CD14-positive monocyte (primary cell): Measurements from ENCODE around the gene FAM187B. TPM values are rescaled to one million over a fixed set of nuclear protein-coding genes. Genes with fewer than 3 reads are reported as not detected.
A peak's percentile ranks its signal among the peaks of the same experiment; 100 is the strongest.

ENCODE experiments used
- DNase-seq, 3 donors: peaks; one replicate each; pipeline ENCODE4 v3.0.0-alpha.2; 2011 to 2022
- H2AFZ ChIP-seq: 2 replicates; pipeline ENCODE4 v1.6.0; 2012; ENCODE audit warnings: mild to moderate bottlenecking, low read depth, low read length, inconsistent platforms; ENCODE audit not compliant: insufficient read depth, poor library complexity, severe bottlenecking
- H3K27ac ChIP-seq, 2 donors: 1 replicate in 1 of 2; 2 replicates in 1 of 2; pipeline ENCODE4 v1.5.1; 2012 to 2013; ENCODE audit warnings: low read length in 2 of 2, control low read depth in 1 of 2, inconsistent platforms in 1 of 2, low read depth in 1 of 2, mild to moderate bottlenecking in 1 of 2
- H3K27me3 ChIP-seq, 2 donors: one replicate each; pipeline versions ENCODE4 v1.6.0 to v1.6.1; 2011 to 2013; ENCODE audit warnings: low read length in 2 of 2; ENCODE audit not compliant: control insufficient read depth in 2 of 2, insufficient read depth in 2 of 2
- H3K36me3 ChIP-seq, 2 donors: replicated peaks in 1 of 2; 1 replicate in 1 of 2; 2 replicates in 1 of 2; pipeline versions ENCODE4 v1.5.1 to v1.6.1; 2012 to 2013; ENCODE audit warnings: low read length in 2 of 2, control low read depth in 1 of 2, inconsistent platforms in 1 of 2, mild to moderate bottlenecking in 1 of 2; ENCODE audit not compliant: insufficient read depth in 2 of 2, control insufficient read depth in 1 of 2
- H3K4me1 ChIP-seq, 2 donors: 1 replicate in 1 of 2; 2 replicates in 1 of 2; pipeline versions ENCODE4 v1.5.1 to v1.6.1; 2012 to 2013; ENCODE audit warnings: low read length in 2 of 2, control low read depth in 1 of 2, inconsistent platforms in 1 of 2, mild to moderate bottlenecking in 1 of 2, moderate library complexity in 1 of 2; ENCODE audit not compliant: insufficient read depth in 2 of 2, control insufficient read depth in 1 of 2
- H3K4me2 ChIP-seq: replicated peaks from 2 replicates; pipeline ENCODE3; 2012; ENCODE audit warnings: low read length, moderate library complexity, mild to moderate bottlenecking; ENCODE audit not compliant: poor library complexity, severe bottlenecking; ENCODE audit errors: extremely low read depth
- H3K4me3 ChIP-seq, 3 experiments: fragments of 200-600 bp in 1 of 3; sonication (generic) in 1 of 3; replicated peaks in 1 of 3; 1 replicate in 2 of 3; 2 replicates in 1 of 3; pipeline ENCODE4 v1.5.1; 2011 to 2013; ENCODE audit warnings: low read length in 3 of 3, mild to moderate bottlenecking in 3 of 3, control low read depth in 2 of 3, low read depth in 2 of 3, inconsistent platforms in 1 of 3, moderate library complexity in 1 of 3
- H3K79me2 ChIP-seq: 2 replicates; pipeline ENCODE4 v1.6.0; 2012; ENCODE audit warnings: mild to moderate bottlenecking, control low read depth, inconsistent platforms, low read length, moderate library complexity; ENCODE audit not compliant: insufficient read depth
- H3K9ac ChIP-seq: 2 replicates; pipeline ENCODE4 v1.6.0; 2017; ENCODE audit warnings: low read length, mild to moderate bottlenecking; ENCODE audit not compliant: insufficient read depth, poor library complexity, severe bottlenecking
- H3K9me3 ChIP-seq, 2 donors: replicated peaks in 1 of 2; 1 replicate in 1 of 2; 2 replicates in 1 of 2; pipeline versions ENCODE4 v1.5.1 to v1.6.1; 2012 to 2013; ENCODE audit warnings: low read length in 2 of 2, control low read depth in 1 of 2; ENCODE audit not compliant: control insufficient read depth in 1 of 2, insufficient read depth in 1 of 2
- H4K20me1 ChIP-seq: 2 replicates; pipeline ENCODE4 v1.6.0; 2012; ENCODE audit warnings: mild to moderate bottlenecking, low read length, control low read depth, moderate library complexity; ENCODE audit not compliant: insufficient read depth
- H3K27ac Mint-ChIP-seq, 7 donors: one replicate each; pipeline ENCODE4 v1.8.0; 2020; ENCODE audit warnings: mild to moderate bottlenecking in 7 of 7, mixed read lengths in 7 of 7, moderate library complexity in 6 of 7, inconsistent platforms in 2 of 7
- H3K27me3 Mint-ChIP-seq, 3 donors: one replicate each; pipeline ENCODE4 v1.8.0; 2021 to 2022; ENCODE audit warnings: low read depth in 3 of 3, mild to moderate bottlenecking in 3 of 3, mixed read lengths in 3 of 3, moderate library complexity in 3 of 3, inconsistent platforms in 1 of 3
- H3K36me3 Mint-ChIP-seq, 2 donors: one replicate each; pipeline ENCODE4 v1.8.0; 2020; ENCODE audit warnings: mixed read lengths in 2 of 2, inconsistent platforms in 1 of 2, mild to moderate bottlenecking in 1 of 2
- H3K4me1 Mint-ChIP-seq: one replicate; pipeline ENCODE4 v1.8.0; 2020; ENCODE audit warnings: mild to moderate bottlenecking, mixed read lengths
- H3K4me3 Mint-ChIP-seq, 2 donors: one replicate each; pipeline ENCODE4 v1.8.0; 2020; ENCODE audit warnings: mild to moderate bottlenecking in 2 of 2, mixed read lengths in 2 of 2, moderate library complexity in 1 of 2
- H3K9me3 Mint-ChIP-seq, 7 donors: one replicate each; pipeline ENCODE4 v1.8.0; 2020 to 2022; ENCODE audit warnings: mixed read lengths in 7 of 7, mild to moderate bottlenecking in 6 of 7, moderate library complexity in 6 of 7, inconsistent platforms in 2 of 7
- CTCF ChIP-seq: fragments of 200-600 bp; IDR thresholded peaks from one replicate; pipeline ENCODE4 v1.8.0; 2022; ENCODE audit warnings: antibody characterized with exemption, mild to moderate bottlenecking
- WGBS: methylation state at CpG from one replicate; pipeline ENCODE4 v1.1.5; 2013; ENCODE audit warnings: missing lambda C conversion rate; ENCODE audit not compliant: insufficient coverage; 5-methylcytosine and 5-hydroxymethylcytosine counted together
- intact Hi-C, 2 donors: fragments of 100-400 bp; cut with micrococcal nuclease; formaldehyde crosslinking; loops; one replicate each; pipeline versions ENCODE4 v1.15.0 to v1.15.1; 2023
- polyA minus RNA-seq: library from RNA; depleted of rRNA, polyadenylated mRNA; stranded (reverse); fragments of >200 nt; gene quantifications from 2 replicates; pipeline ENCODE4 v1.2.3, GENCODE V29; 2012
- polyA plus RNA-seq, 3 donors: library from polyadenylated mRNA; depleted of rRNA in 1 of 3; unstranded in 2 of 3; stranded (reverse) in 1 of 3; fragments of 300-500 nt in 2 of 3; fragments of >200 nt in 1 of 3; fragmentation: Illumina TruSeq in 2 of 3; gene quantifications; 1 replicate in 2 of 3; 2 replicates in 1 of 3; pipeline ENCODE4 v1.2.3, GENCODE V29; 2012 to 2021
- total RNA-seq, 12 experiments: library from RNA in 1 of 12; stranded (reverse) in 1 of 12; fragments of 120-200 nt in 1 of 12; gene quantifications; one replicate each; pipeline ENCODE4 v1.2.4 and lab custom pipeline; 2013 to 2026; ENCODE audit warnings: mixed read lengths in 6 of 12, inconsistent platforms in 1 of 12

The FAM187B gene
- total RNA-seq (2013), result not detected
- polyA plus RNA-seq, result not detected
- not detected in 2 replicates for polyA minus RNA-seq
- total RNA-seq (lab: John Stamatoyannopoulos, UW), result 0 to 0.12 (median 0) reads per million in 11 experiments

- peaks cover 8 to 10% of the 10 kb centered on the region in 2 donors for H3K4me1 ChIP-seq
- H3K27ac ChIP-seq, result no peak within 1 kb of the TSS
- no peaks in the 10 kb centered on the region for H4K20me1 ChIP-seq
- H3K4me3 ChIP-seq, result no peak within 1 kb of the TSS
- no peaks in the 10 kb centered on the region for H3K27me3 ChIP-seq
- no peaks in the 10 kb centered on the region for H3K36me3 ChIP-seq
- Mint-ChIP-seq H3K27ac (peak within 1 kb of the TSS in 1 of 7 donors; percentile 56), H3K36me3 (no peaks in the 10 kb centered on the region), H3K4me1 (peaks cover 15% of the 10 kb centered on the region), H3K27me3 (peaks cover 5 to 9% (median 8%) of the 10 kb centered on the region in 3 donors), H3K4me3 (no peak within 1 kb of the TSS), H3K9me3 (no peaks in the 10 kb centered on the region)
- H3K79me2 ChIP-seq, result no peaks in the 10 kb centered on the region
- intact Hi-C loops, result no loop called here
- H3K9me3 ChIP-seq, result no peaks in the 10 kb centered on the region
- no peak within 1 kb of the TSS for H2AFZ ChIP-seq
- no peak within 1 kb of the TSS for H3K9ac ChIP-seq
- WGBS, result 100% methylated on average over 7 of the region's 14 CpGs
- TF ChIP-seq CTCF, result no peak
- no peak for DNase-seq
- no peak within 1 kb of the TSS for H3K4me2 ChIP-seq
Measured at GRCh38 chr19:35228177-35228930, at the start of gene FAM187B. FAM187B (minus strand) TSS chr19:35228739; CDS start chr19:35228680, 59 bp downstream.

GRCh38 chr19:35276706-35277281 lies 48.3 kb upstream of the FAM187B start:
- no peak overlapping the region for H3K9ac ChIP-seq
- no peak overlapping the region for H3K4me2 ChIP-seq
- peaks cover 32 to 41% of the 10 kb centered on the region in 2 donors for H3K4me1 ChIP-seq
- no peak for TF ChIP-seq CTCF
- H3K27ac Mint-ChIP-seq, result peak overlapping the region in 4 of 7 donors; percentile 21 to 60 (median 38)
- no peak overlapping the region for H2AFZ ChIP-seq
- no peak overlapping the region for H3K4me3 ChIP-seq
- H4K20me1 ChIP-seq, result peaks cover 67% of the 10 kb centered on the region
- WGBS, result 95% methylated on average over 28 of the region's 28 CpGs
- peaks cover 3 to 9% (median 3%) of the 10 kb centered on the region in 3 donors for H3K27me3 Mint-ChIP-seq
- H3K4me3 Mint-ChIP-seq, result no peak overlapping the region
- no peaks in the 10 kb centered on the region for H3K9me3 ChIP-seq
- H3K27ac ChIP-seq, result no peak overlapping the region
- peaks cover 4% of the 10 kb centered on the region for H3K79me2 ChIP-seq
- peaks cover 40% of the 10 kb centered on the region for H3K4me1 Mint-ChIP-seq
- H3K36me3 ChIP-seq, result peaks cover 55 to 79% of the 10 kb centered on the region in 2 donors
- H3K9me3 Mint-ChIP-seq, result peaks cover 0 to 2% (median 0%) of the 10 kb centered on the region in 7 donors
- H3K27me3 ChIP-seq, result no peaks in the 10 kb centered on the region
- DNase-seq, result no peak
- peaks cover 73 to 77% of the 10 kb centered on the region in 2 donors for H3K36me3 Mint-ChIP-seq
- intact Hi-C loops, result no loop called here
